ENCODE results near the gene AKAP1. TPM values are rescaled to one million over a fixed set of nuclear protein-coding genes. Genes with fewer than 3 reads are reported as not detected.

AKAP1 gene
- total and polyA plus RNA-seq, 2 donors (not counting 1 experiment from before 2014, with no cell fraction given): 20.1 to 26.6 TPM

- Histone ChIP-seq H3K9ac (ENCODE audit: low read length) (no peak overlapping the region), H2AFZ (ENCODE audit: insufficient read depth, low read depth, low read length, poor library complexity, severe bottlenecking) (no peak overlapping the region), H3K79me2 (ENCODE audit: control insufficient read depth, insufficient read depth, low read length) (peaks cover 97% of the 10 kb centered on the region), H3K36me3 (replicated peaks in 1 of 2; ENCODE audit: control extremely low read depth in 1 of 2, control insufficient read depth in 1 of 2, extremely low read depth in 1 of 2, insufficient read depth in 2 of 2, low read length in 1 of 2) (peaks cover 0 to 3% of the 10 kb centered on the region in 2 experiments), H3K9me3 (ENCODE audit: control extremely low read depth in 1 of 3, control insufficient read depth in 2 of 3, insufficient read depth in 1 of 3, low read length in 2 of 3) (no peaks in the 10 kb centered on the region), H3K27ac (ENCODE audit: low read length in 2 of 2) (no peak overlapping the region), H3K27me3 (replicated peaks in 1 of 4; ENCODE audit: control extremely low read depth in 1 of 4, control insufficient read depth in 3 of 4, insufficient read depth in 4 of 4, low read length in 3 of 4) (no peaks in the 10 kb centered on the region), H3K4me1 (ENCODE audit: control insufficient read depth in 2 of 2, insufficient read depth in 2 of 2, low read length in 2 of 2) (no peaks in the 10 kb centered on the region), H4K20me1 (ENCODE audit: control insufficient read depth, insufficient read depth, low read length, poor library complexity, severe bottlenecking) (peaks cover 53% of the 10 kb centered on the region), H3K4me3 (ENCODE audit: control extremely low read depth in 1 of 5, extremely low read depth in 1 of 5, insufficient read depth in 1 of 5, low read depth in 2 of 5, low read length in 4 of 5) (no peak overlapping the region), H3K4me2 (replicated peaks; ENCODE audit: low read depth, low read length, poor library complexity, severe bottlenecking) (no peak overlapping the region)
- no peak for TF ChIP-seq CTCF (IDR thresholded peaks at IDR 0.05)
- no peak for TF ChIP-seq EZH2 (IDR thresholded peaks at IDR 0.05; ENCODE audit: borderline replicate concordance, insufficient read depth, low read depth, low read length, poor library complexity, severe bottlenecking)
- 96% methylated on average over 6 of the region's 8 CpGs for WGBS (ENCODE audit: insufficient coverage)
- ChIA-PET POLR2A (no interaction called here), CTCF (no interaction called here)
- Mint-ChIP-seq H3K9me3 (ENCODE audit: insufficient read depth) (no peaks in the 10 kb centered on the region), H3K27me3 (no peaks in the 10 kb centered on the region), H3K27ac (no peak overlapping the region), H3K4me3 (no peak overlapping the region), H3K4me1 (peaks cover 14% of the 10 kb centered on the region)
- ATAC-seq (ENCODE audit: low read depth): no peak
- no peak for DNase-seq
- intact Hi-C loops (cut with micrococcal nuclease): no loop called here
These were observed 7.7 kb downstream of the AKAP1 start for GRCh38 chr17:57092779-57093178.

- Histone ChIP-seq H3K36me3 (replicated peaks in 1 of 2; ENCODE audit: control extremely low read depth in 1 of 2, control insufficient read depth in 1 of 2, extremely low read depth in 1 of 2, insufficient read depth in 2 of 2, low read length in 1 of 2) (peaks cover 0 to 3% of the 10 kb centered on the region in 2 experiments), H3K9me3 (ENCODE audit: control extremely low read depth in 1 of 3, control insufficient read depth in 2 of 3, insufficient read depth in 1 of 3, low read length in 2 of 3) (no peaks in the 10 kb centered on the region), H2AFZ (ENCODE audit: insufficient read depth, low read depth, low read length, poor library complexity, severe bottlenecking) (no peak overlapping the region), H3K4me3 (ENCODE audit: control extremely low read depth in 1 of 5, extremely low read depth in 1 of 5, insufficient read depth in 1 of 5, low read depth in 2 of 5, low read length in 4 of 5) (no peak overlapping the region), H3K9ac (ENCODE audit: low read length) (no peak overlapping the region), H3K4me2 (replicated peaks; ENCODE audit: low read depth, low read length, poor library complexity, severe bottlenecking) (no peak overlapping the region), H3K27me3 (replicated peaks in 1 of 4; ENCODE audit: control extremely low read depth in 1 of 4, control insufficient read depth in 3 of 4, insufficient read depth in 4 of 4, low read length in 3 of 4) (no peaks in the 10 kb centered on the region), H3K27ac (ENCODE audit: low read length in 2 of 2) (no peak overlapping the region), H3K79me2 (ENCODE audit: control insufficient read depth, insufficient read depth, low read length) (peaks cover 96% of the 10 kb centered on the region), H4K20me1 (ENCODE audit: control insufficient read depth, insufficient read depth, low read length, poor library complexity, severe bottlenecking) (peaks cover 68% of the 10 kb centered on the region), H3K4me1 (ENCODE audit: control insufficient read depth in 2 of 2, insufficient read depth in 2 of 2, low read length in 2 of 2) (peaks cover 13 to 14% of the 10 kb centered on the region in 2 donors)
- Mint-ChIP-seq H3K4me3 (no peak overlapping the region), H3K4me1 (peaks cover 26% of the 10 kb centered on the region), H3K27me3 (no peaks in the 10 kb centered on the region), H3K9me3 (ENCODE audit: insufficient read depth) (no peaks in the 10 kb centered on the region), H3K27ac (no peak overlapping the region)
- ChIA-PET CTCF (no interaction called here), POLR2A (interaction anchor here (0.6 kb wide), 1 partner anchor 24 kb away, joined by 5 read pairs; no protein-coding TSS in a partner anchor)
- DNase-seq (no peak), ATAC-seq (ENCODE audit: low read depth) (no peak)
- WGBS (ENCODE audit: insufficient coverage): 100% methylated on average over 6 of the region's 6 CpGs
- intact Hi-C loops (cut with micrococcal nuclease): no loop called here
- TF ChIP-seq EZH2 (IDR thresholded peaks at IDR 0.05; ENCODE audit: borderline replicate concordance, insufficient read depth, low read depth, low read length, poor library complexity, severe bottlenecking) (no peak), CTCF (IDR thresholded peaks at IDR 0.05) (no peak)
These were observed 11.6 kb downstream of the AKAP1 start for GRCh38 chr17:57096472-57097202.

All from B cell (primary cell).